ENCODE measurements around the gene PHACTR4. TPM values are rescaled to one million over a fixed set of nuclear protein-coding genes. Genes with fewer than 3 reads are reported as not detected.

Gene PHACTR4
- total RNA-seq, 2 donors from 2014 or later: 49.9 to 65.0 TPM

DNA sequence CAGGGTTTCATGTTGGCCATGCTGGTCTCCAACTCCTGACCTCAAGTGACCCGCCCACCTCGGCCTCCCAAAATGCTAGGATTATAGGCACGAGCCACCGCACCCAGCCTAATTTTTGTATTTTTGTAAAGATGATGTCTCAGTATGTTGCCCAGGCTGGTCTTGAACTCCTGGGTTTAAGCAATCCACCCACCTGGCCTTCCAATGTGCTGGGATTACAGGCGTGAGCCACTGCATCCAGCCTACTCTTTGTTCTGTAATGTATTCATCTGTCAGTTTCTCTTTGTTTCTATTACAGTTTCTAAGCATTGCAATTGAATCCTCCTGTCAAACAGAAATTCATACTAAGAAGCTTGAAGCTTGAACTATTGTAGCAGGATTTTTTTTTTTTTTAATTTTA lies 81.5 kb downstream of the PHACTR4 start:
- DNase-seq: no peak
- Histone ChIP-seq H3K36me3 (ENCODE audit: control insufficient read depth, insufficient read depth, low read length) (peaks cover 7% of the 10 kb centered on the region), H3K4me3 (ENCODE audit: low read length) (no peak overlapping the region), H3K27me3 (ENCODE audit: control insufficient read depth, insufficient read depth, low read length, poor library complexity, severe bottlenecking) (no peaks in the 10 kb centered on the region), H3K4me1 (ENCODE audit: control insufficient read depth, insufficient read depth, low read length) (no peaks in the 10 kb centered on the region), H3K9ac (ENCODE audit: extremely low read depth, low read length, poor library complexity, severe bottlenecking) (no peak overlapping the region), H3K27ac (ENCODE audit: low read depth, low read length) (no peak overlapping the region), H3K9me3 (ENCODE audit: control insufficient read depth, low read length) (no peaks in the 10 kb centered on the region)
- TF ChIP-seq, protein P1, sequence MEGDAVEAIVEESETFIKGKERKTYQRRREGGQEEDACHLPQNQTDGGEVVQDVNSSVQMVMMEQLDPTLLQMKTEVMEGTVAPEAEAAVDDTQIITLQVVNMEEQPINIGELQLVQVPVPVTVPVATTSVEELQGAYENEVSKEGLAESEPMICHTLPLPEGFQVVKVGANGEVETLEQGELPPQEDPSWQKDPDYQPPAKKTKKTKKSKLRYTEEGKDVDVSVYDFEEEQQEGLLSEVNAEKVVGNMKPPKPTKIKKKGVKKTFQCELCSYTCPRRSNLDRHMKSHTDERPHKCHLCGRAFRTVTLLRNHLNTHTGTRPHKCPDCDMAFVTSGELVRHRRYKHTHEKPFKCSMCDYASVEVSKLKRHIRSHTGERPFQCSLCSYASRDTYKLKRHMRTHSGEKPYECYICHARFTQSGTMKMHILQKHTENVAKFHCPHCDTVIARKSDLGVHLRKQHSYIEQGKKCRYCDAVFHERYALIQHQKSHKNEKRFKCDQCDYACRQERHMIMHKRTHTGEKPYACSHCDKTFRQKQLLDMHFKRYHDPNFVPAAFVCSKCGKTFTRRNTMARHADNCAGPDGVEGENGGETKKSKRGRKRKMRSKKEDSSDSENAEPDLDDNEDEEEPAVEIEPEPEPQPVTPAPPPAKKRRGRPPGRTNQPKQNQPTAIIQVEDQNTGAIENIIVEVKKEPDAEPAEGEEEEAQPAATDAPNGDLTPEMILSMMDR (conservative IDR thresholded peaks at IDR 0.05): no peak
- Mint-ChIP-seq H3K4me3 (no peak overlapping the region), H3K27me3 (ENCODE audit: insufficient read depth) (no peaks in the 10 kb centered on the region), H3K9me3 (no peaks in the 10 kb centered on the region), H3K4me1 (no peaks in the 10 kb centered on the region), H3K27ac (no peak overlapping the region), H3K36me3 (ENCODE audit: low read depth) (peaks cover 13% of the 10 kb centered on the region)
- 96 to 97% methylated on average over 5 of the region's 5 CpGs for WGBS, 2 experiments (ENCODE audit: insufficient coverage in 1 of 2, insufficient read length in 1 of 2)

DNA sequence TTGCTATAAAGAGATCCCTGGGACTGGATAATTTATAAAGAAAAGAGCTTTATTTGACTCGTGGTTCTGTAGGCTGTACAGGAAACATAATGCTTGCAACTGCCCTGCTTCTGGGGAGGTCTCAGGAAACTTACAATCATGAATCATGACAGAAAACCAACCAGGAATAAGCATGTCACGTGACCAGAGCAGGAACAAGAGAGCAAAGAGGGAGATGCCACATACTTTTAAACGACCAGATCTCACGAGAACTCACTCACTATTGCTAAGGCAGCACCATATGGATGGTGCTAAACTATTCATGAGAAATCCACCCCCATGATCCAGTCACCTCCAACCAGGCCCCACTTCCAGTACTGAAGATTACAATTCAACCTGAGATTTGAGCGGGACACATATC lies 86.5 kb downstream of the PHACTR4 start:
- H3K4me1 ChIP-seq (ENCODE audit: control insufficient read depth, insufficient read depth, low read length): no peaks in the 10 kb centered on the region
- DNase-seq: no peak
- peaks cover 4% of the 10 kb centered on the region for H3K4me1 Mint-ChIP-seq
- peaks cover 29% of the 10 kb centered on the region for H3K36me3 ChIP-seq (ENCODE audit: control insufficient read depth, insufficient read depth, low read length)
- no peaks in the 10 kb centered on the region for H3K9me3 Mint-ChIP-seq
- no peak overlapping the region for H3K27ac ChIP-seq (ENCODE audit: low read depth, low read length)
- H3K9ac ChIP-seq (ENCODE audit: extremely low read depth, low read length, poor library complexity, severe bottlenecking): no peak overlapping the region
- no peaks in the 10 kb centered on the region for H3K27me3 Mint-ChIP-seq (ENCODE audit: insufficient read depth)
- 87 to 89% methylated on average over 4 to 5 of the region's 5 CpGs for WGBS, 2 experiments (ENCODE audit: insufficient coverage in 1 of 2, insufficient read length in 1 of 2)
- H3K4me3 ChIP-seq (ENCODE audit: low read length): no peak overlapping the region
- no peak overlapping the region for H3K4me3 Mint-ChIP-seq
- no peaks in the 10 kb centered on the region for H3K27me3 ChIP-seq (ENCODE audit: control insufficient read depth, insufficient read depth, low read length, poor library complexity, severe bottlenecking)
- TF ChIP-seq, protein P1 (conservative IDR thresholded peaks at IDR 0.05): no peak
- H3K36me3 Mint-ChIP-seq (ENCODE audit: low read depth): peaks cover 33% of the 10 kb centered on the region
- H3K9me3 ChIP-seq (ENCODE audit: control insufficient read depth, low read length): no peaks in the 10 kb centered on the region
- H3K27ac Mint-ChIP-seq: no peak overlapping the region

DNA sequence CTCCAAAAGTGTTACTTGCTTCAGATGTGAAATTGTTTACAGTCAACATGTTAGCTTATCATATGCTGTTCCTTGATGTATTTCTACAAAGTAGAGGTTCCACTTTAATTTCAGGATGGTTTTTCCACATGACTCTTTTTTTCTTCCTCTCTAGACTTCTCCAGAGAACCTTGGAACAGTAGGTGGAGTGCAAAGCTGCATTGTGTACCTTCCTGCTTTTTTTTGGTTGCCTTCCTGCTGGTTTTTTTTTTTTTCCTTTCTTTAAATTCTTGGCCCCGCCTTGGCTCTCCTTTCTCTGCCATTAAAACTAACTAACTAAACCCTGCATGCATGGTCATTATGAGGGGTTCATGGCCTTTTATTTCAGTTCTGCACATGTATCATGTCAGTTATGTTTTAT lies 88.1 kb downstream of the PHACTR4 start:
- Mint-ChIP-seq H3K27ac (peak overlapping the region; percentile 76), H3K27me3 (ENCODE audit: insufficient read depth) (no peaks in the 10 kb centered on the region), H3K4me1 (peaks cover 4% of the 10 kb centered on the region), H3K4me3 (no peak overlapping the region), H3K9me3 (no peaks in the 10 kb centered on the region), H3K36me3 (ENCODE audit: low read depth) (peaks cover 39% of the 10 kb centered on the region)
- Histone ChIP-seq H3K9ac (ENCODE audit: extremely low read depth, low read length, poor library complexity, severe bottlenecking) (no peak overlapping the region), H3K4me3 (ENCODE audit: low read length) (no peak overlapping the region), H3K9me3 (ENCODE audit: control insufficient read depth, low read length) (no peaks in the 10 kb centered on the region), H3K36me3 (ENCODE audit: control insufficient read depth, insufficient read depth, low read length) (peaks cover 32% of the 10 kb centered on the region), H3K27me3 (ENCODE audit: control insufficient read depth, insufficient read depth, low read length, poor library complexity, severe bottlenecking) (no peaks in the 10 kb centered on the region), H3K4me1 (ENCODE audit: control insufficient read depth, insufficient read depth, low read length) (no peaks in the 10 kb centered on the region), H3K27ac (ENCODE audit: low read depth, low read length) (no peak overlapping the region)
- no peak for DNase-seq
- TF ChIP-seq, protein P1 (conservative IDR thresholded peaks at IDR 0.05): no peak
- 75% methylated on average over 1 of the region's 1 CpG; no CpG with 5 or more reads in 1 of the 2 experiments for WGBS, 2 experiments (ENCODE audit: insufficient coverage in 1 of 2, insufficient read length in 1 of 2)

Measured in endodermal cell (in vitro differentiated cells).